Trophoblast cell (in vitro differentiated cells and primary cell): ENCODE data around the gene DHX30.

Experiments
- DNase-seq, 2 donors: peaks; one replicate each; pipeline ENCODE4 v3.0.0-alpha.2; 2016
- H2AFZ ChIP-seq: 2 replicates; pipeline ENCODE4 v1.6.1; 2013; ENCODE audit warnings: low read length, moderate library complexity, mild to moderate bottlenecking; ENCODE audit not compliant: insufficient read depth, poor library complexity
- H2AK5ac ChIP-seq: 2 replicates; pipeline ENCODE4 v1.6.1; 2013; ENCODE audit warnings: mild to moderate bottlenecking, low read length
- H2BK120ac ChIP-seq: 2 replicates; pipeline ENCODE4 v1.6.1; 2013; ENCODE audit warnings: low read length, mild to moderate bottlenecking, moderate library complexity; ENCODE audit not compliant: insufficient read depth, poor library complexity
- H2BK12ac ChIP-seq: 2 replicates; pipeline ENCODE4 v1.6.1; 2013; ENCODE audit warnings: mild to moderate bottlenecking, low read length, moderate library complexity
- H2BK5ac ChIP-seq: 2 replicates; pipeline ENCODE4 v1.6.1; 2013; ENCODE audit warnings: low read length, low read depth, moderate library complexity, mild to moderate bottlenecking; ENCODE audit not compliant: poor library complexity
- H3K14ac ChIP-seq: 2 replicates; pipeline ENCODE4 v1.6.1; 2013; ENCODE audit warnings: mild to moderate bottlenecking, low read length
- H3K18ac ChIP-seq: 2 replicates; pipeline ENCODE4 v1.6.1; 2013; ENCODE audit warnings: mild to moderate bottlenecking, low read length
- H3K23ac ChIP-seq: 2 replicates; pipeline ENCODE4 v1.6.1; 2013; ENCODE audit warnings: low read length
- H3K27ac ChIP-seq: 2 replicates; pipeline ENCODE4 v1.5.1; 2013; ENCODE audit warnings: low read depth, mild to moderate bottlenecking, inconsistent platforms, low read length, moderate library complexity
- H3K27me3 ChIP-seq: 2 replicates; pipeline ENCODE4 v1.6.1; 2013; ENCODE audit warnings: inconsistent platforms, mild to moderate bottlenecking, low read length, moderate library complexity; ENCODE audit not compliant: insufficient read depth
- H3K36me3 ChIP-seq, 2 experiments: 1 replicate in 1 of 2; 2 replicates in 1 of 2; pipeline ENCODE4 v1.6.1; 2013; ENCODE audit warnings: low read length in 2 of 2, mild to moderate bottlenecking in 2 of 2, moderate library complexity in 1 of 2; ENCODE audit not compliant: insufficient read depth in 2 of 2, control insufficient read depth in 1 of 2
- H3K4ac ChIP-seq: 2 replicates; pipeline ENCODE4 v1.6.1; 2013; ENCODE audit warnings: low read depth, mild to moderate bottlenecking, low read length, moderate library complexity
- H3K4me1 ChIP-seq, 2 experiments: 1 replicate in 1 of 2; 2 replicates in 1 of 2; pipeline ENCODE4 v1.6.1; 2013; ENCODE audit warnings: low read length in 2 of 2, mild to moderate bottlenecking in 2 of 2, moderate library complexity in 1 of 2; ENCODE audit not compliant: insufficient read depth in 2 of 2, control insufficient read depth in 1 of 2
- H3K4me2 ChIP-seq: 2 replicates; pipeline ENCODE4 v1.6.1; 2013; ENCODE audit warnings: inconsistent platforms, mild to moderate bottlenecking, low read length, moderate library complexity
- H3K4me3 ChIP-seq: 2 replicates; pipeline ENCODE4 v1.5.1; 2013; ENCODE audit warnings: mild to moderate bottlenecking, low read depth, low read length, inconsistent platforms
- H3K79me1 ChIP-seq: one replicate; pipeline ENCODE4 v1.6.1; 2013; ENCODE audit warnings: low read length
- H3K79me2 ChIP-seq: 2 replicates; pipeline ENCODE4 v1.6.1; 2013; ENCODE audit warnings: low read length, mild to moderate bottlenecking; ENCODE audit not compliant: control insufficient read depth, insufficient read depth, poor library complexity
- H3K9ac ChIP-seq: 2 replicates; pipeline ENCODE4 v1.6.1; 2013; ENCODE audit warnings: mild to moderate bottlenecking, low read length
- H3K9me3 ChIP-seq: 2 replicates; pipeline ENCODE4 v1.6.1; 2013; ENCODE audit warnings: low read depth, mild to moderate bottlenecking, control low read depth, inconsistent platforms, low read length; ENCODE audit not compliant: insufficient read depth
- H4K12ac ChIP-seq: 2 replicates; pipeline ENCODE4 v1.6.1; 2013; ENCODE audit warnings: low read depth, mild to moderate bottlenecking, low read length, moderate library complexity
- H4K8ac ChIP-seq: 2 replicates; pipeline ENCODE4 v1.6.1; 2013; ENCODE audit warnings: low read depth, mild to moderate bottlenecking, low read length, moderate library complexity
- H4K91ac ChIP-seq: one replicate; pipeline ENCODE4 v1.6.1; 2013; ENCODE audit warnings: low read depth, mild to moderate bottlenecking, low read length, moderate library complexity
- WGBS: extraction: QIAGEN DNeasy Blood & Tissue Kit; methylation state at CpG from one replicate; pipeline ENCODE4 v1.1.7; 2013; ENCODE audit warnings: missing lambda C conversion rate; ENCODE audit not compliant: insufficient read length, insufficient coverage; ENCODE audit errors: extremely low coverage; 5-methylcytosine and 5-hydroxymethylcytosine counted together

The DHX30 gene

DNA sequence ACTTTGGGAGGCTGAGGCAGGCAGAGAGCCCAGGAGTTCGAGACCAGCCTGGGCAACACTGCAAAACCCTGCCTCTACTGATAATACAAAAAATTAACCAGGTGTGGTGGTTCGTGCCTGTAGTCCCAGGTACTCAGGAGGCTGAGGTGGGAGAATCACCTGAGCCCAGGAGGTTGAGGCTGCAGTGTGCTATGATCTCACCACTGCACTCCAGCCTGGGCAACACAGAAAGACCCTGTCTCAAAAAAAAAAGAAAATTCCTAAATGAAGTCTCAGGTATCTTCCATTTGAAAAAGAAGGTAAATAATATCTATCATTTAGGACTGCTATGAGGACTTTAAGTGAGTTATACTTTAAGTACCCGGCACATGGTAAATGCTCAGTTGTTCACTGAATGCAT, 24.2 kb upstream of the DHX30 start:
- Histone ChIP-seq H3K79me2 (peaks cover 42% of the 10 kb centered on the region), H3K36me3 (peaks cover 2 to 9% of the 10 kb centered on the region in 2 experiments), H3K27ac (no peak overlapping the region), H3K23ac (no peak overlapping the region), H3K4me2 (no peak overlapping the region), H4K8ac (no peak overlapping the region), H2BK12ac (no peak overlapping the region), H3K27me3 (no peaks in the 10 kb centered on the region), H2BK120ac (no peak overlapping the region), H4K12ac (no peak overlapping the region), H3K79me1 (peaks cover 10% of the 10 kb centered on the region), H4K91ac (no peak overlapping the region), H3K9me3 (no peaks in the 10 kb centered on the region), H2BK5ac (no peak overlapping the region), H3K9ac (no peak overlapping the region), H2AK5ac (no peak overlapping the region), H2AFZ (no peak overlapping the region), H3K4me1 (peaks cover 3 to 6% of the 10 kb centered on the region in 2 experiments), H3K14ac (no peak overlapping the region), H3K18ac (no peak overlapping the region), H3K4me3 (no peak overlapping the region), H3K4ac (peak overlapping the region; percentile 98)
- WGBS, result no CpG with 5 or more reads among the region's 3 CpGs
- no peak for DNase-seq

DNA sequence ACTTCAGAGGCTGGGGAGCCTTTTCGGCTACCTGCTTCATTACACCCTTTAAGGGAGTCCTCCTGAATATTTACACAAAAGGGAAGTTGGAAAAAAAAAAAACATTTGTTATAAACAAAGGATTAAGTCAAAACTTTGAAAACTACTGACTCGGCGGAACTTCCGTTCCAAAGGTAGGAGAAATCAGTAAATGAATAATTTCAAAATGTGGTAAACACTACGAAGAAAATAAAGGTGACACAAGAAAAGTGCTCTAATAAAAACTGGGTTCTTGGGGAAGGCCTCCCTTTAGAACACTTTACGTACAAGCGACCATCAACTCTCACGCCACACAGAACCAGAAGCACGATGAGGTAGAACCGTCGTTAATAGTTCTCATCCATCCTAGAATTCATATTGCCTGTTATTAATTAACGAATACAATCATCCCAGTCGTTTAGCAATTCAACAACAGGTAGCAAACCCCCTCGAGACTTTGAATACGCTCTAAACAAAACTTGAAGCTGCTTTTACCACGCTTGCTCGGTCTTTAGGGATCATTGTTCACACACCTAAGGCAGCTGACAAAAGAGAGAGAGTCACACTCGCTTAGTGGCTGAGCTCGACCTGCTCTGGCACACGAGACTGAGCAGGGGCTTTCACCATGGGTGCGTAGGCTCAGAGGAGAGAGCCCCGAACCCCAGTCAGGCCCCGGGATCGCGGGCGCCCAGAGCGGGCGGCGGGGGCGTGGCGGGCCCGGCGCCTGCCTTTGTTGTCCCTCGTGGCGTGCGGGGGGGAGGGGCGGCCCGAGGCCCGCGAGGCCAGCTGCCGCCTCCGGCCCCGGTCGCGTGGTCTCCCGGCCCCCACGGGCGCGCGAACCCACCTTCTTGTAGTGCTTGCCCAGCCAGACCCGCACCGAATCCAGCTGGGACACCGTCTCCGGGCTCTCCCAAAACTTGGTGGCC, 21.9 kb upstream of the DHX30 start:
- H3K9ac ChIP-seq, result peak overlapping the region; percentile 79
- H3K27ac ChIP-seq, result peak overlapping the region; percentile 89
- peak overlapping the region; percentile 93 for H3K18ac ChIP-seq
- peak overlapping the region; percentile 63 for H3K4me2 ChIP-seq
- H4K91ac ChIP-seq, result peak overlapping the region; percentile 99
- H4K8ac ChIP-seq, result peak overlapping the region; percentile 90
- no peak overlapping the region for H3K23ac ChIP-seq
- H2AFZ ChIP-seq, result peak overlapping the region; percentile 71
- H2BK5ac ChIP-seq, result peak overlapping the region; percentile 96
- H3K9me3 ChIP-seq, result no peaks in the 10 kb centered on the region
- H3K4ac ChIP-seq, result peak overlapping the region; percentile 92
- peaks cover 10% of the 10 kb centered on the region for H3K79me1 ChIP-seq
- H3K27me3 ChIP-seq, result no peaks in the 10 kb centered on the region
- no CpG with 5 or more reads among the region's 54 CpGs for WGBS
- peaks cover 34% of the 10 kb centered on the region for H3K79me2 ChIP-seq
- peak; percentile 33 to 58 for DNase-seq
- H2AK5ac ChIP-seq, result peak overlapping the region; percentile 80
- H3K4me1 ChIP-seq, result peaks cover 3 to 6% of the 10 kb centered on the region in 2 experiments
- no peak overlapping the region for H2BK12ac ChIP-seq
- H4K12ac ChIP-seq, result peak overlapping the region; percentile 98
- peak overlapping the region; percentile 95 for H3K14ac ChIP-seq
- H3K36me3 ChIP-seq, result peaks cover 2 to 5% of the 10 kb centered on the region in 2 experiments
- H2BK120ac ChIP-seq, result peak overlapping the region; percentile 96
- peak overlapping the region; percentile 86 for H3K4me3 ChIP-seq

- H3K23ac ChIP-seq, result no peak within 1 kb of the TSS
- no peak within 1 kb of the TSS for H2BK12ac ChIP-seq
- peak within 1 kb of the TSS; percentile 93 for H3K18ac ChIP-seq
- peaks cover 3 to 6% of the 10 kb centered on the region in 2 experiments for H3K4me1 ChIP-seq
- peak within 1 kb of the TSS; percentile 92 for H3K4ac ChIP-seq
- H3K9me3 ChIP-seq, result no peaks in the 10 kb centered on the region
- peak within 1 kb of the TSS; percentile 97 for H4K8ac ChIP-seq
- H3K27me3 ChIP-seq, result no peaks in the 10 kb centered on the region
- peak within 1 kb of the TSS; percentile 71 for H2AFZ ChIP-seq
- peak within 1 kb of the TSS; percentile 98 for H4K12ac ChIP-seq
- H3K9ac ChIP-seq, result peak within 1 kb of the TSS; percentile 96
- peaks cover 10% of the 10 kb centered on the region for H3K79me1 ChIP-seq
- peak within 1 kb of the TSS; percentile 80 for H2AK5ac ChIP-seq
- WGBS, result no CpG with 5 or more reads among the region's 79 CpGs
- DNase-seq, result peak; percentile 99
- peaks cover 2% of the 10 kb centered on the region in 2 experiments for H3K36me3 ChIP-seq
- peak within 1 kb of the TSS; percentile 99 for H4K91ac ChIP-seq
- H3K4me3 ChIP-seq, result peak within 1 kb of the TSS; percentile 86
- H3K14ac ChIP-seq, result peak within 1 kb of the TSS; percentile 95
- peak within 1 kb of the TSS; percentile 96 for H2BK120ac ChIP-seq
- peak within 1 kb of the TSS; percentile 96 for H2BK5ac ChIP-seq
- peak within 1 kb of the TSS; percentile 96 for H3K27ac ChIP-seq
- peaks cover 28% of the 10 kb centered on the region for H3K79me2 ChIP-seq
- H3K4me2 ChIP-seq, result peak within 1 kb of the TSS; percentile 81
Observed at GRCh38 chr3:47781685-47782445, 21.1 kb upstream of the DHX30 start, which contains the start of gene SMARCC1. TSS of gene SMARCC1 (minus strand) at chr3:47781893. CDS start at chr3:47781797, 96 bp downstream.
